Measurements from ENCODE around the gene FAM180A.
"Not testable (repeated sequence)": the region's sequence is repeated elsewhere in the genome, so short reads cannot be mapped to it uniquely, and the experiment has no call there.

Gene FAM180A

DNA sequence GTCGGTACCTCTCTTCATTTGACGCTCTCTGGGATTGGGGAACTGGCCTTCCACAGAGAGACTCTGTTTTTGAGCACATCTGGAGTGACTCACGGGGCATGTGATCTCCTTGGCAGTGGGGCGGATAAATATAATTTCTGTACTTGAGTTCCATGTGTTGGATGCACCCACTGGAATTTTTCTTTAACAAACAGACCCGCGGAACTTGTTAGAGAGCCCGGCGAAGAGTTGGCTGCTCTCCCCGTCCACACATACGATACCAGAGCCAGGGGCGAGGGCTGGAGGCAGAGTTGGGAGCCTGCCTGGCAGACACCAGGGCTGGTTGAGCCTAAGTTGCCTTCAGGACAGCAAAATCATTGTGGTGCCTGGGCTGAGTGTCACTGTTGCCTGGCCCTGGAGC is at the start of gene FAM180A:
Gene FAM180A (minus strand): TSS at position 44 of the 400 bp plus-strand sequence. CDS start 233 bp downstream, outside the sequence.
- no peak for DNase-seq (ENCODE audit: low spot score)

DNA sequence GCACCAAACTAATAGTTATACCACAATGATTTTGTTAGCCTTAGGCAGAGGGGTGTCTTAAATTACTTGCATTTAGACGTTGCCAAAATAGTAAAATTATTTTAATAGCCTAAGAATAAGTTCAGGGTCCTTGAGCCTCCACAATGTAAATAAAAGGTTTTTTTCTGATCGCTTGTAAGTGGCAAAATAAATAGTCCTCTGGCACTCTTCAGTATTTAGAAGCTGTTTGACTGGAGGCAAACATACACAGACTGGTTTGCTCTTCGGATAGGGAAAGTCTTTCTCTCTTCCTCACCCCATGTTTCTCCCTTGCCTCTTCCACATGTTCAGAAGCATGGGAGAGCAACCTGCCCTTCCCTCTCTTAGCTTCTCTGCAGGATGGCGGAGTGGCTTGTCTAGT is 49.5 kb upstream of the FAM180A start:
- DNase-seq (ENCODE audit: low spot score) = no peak

DNA sequence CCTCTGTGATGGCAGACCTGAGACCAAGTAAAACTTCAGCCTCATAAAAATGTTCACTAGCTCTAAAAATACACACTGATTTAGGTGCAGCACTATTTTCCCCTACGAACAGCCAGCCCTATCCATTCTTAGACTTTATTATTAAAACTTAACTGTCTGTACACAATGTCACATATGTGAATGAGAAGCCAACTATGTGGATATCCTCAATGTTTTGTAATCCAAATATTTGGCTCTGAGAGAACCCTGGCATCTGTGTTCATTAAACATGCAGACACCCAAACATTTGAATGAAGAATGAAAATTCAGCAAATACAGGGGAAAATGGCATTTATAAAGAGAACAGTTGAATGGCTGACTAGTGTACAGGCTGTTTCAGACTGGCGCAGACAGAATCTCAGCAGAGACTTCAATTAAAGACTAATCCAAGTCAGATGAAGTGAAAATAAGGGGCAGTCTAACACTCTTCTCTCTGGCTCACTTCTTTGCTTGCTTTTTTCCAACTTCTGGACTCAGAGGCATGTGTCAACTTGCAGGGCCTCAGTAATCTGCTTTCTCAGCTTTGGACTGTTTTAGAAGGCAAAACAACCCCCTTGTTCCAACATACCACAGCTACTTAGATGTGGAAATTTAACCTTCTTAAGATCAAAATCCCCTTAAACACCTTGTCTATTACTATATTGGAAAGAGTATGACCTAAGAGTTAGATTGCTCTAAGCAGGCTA is 47.4 kb upstream of the FAM180A start:
- no peak for DNase-seq (ENCODE audit: low spot score)

DNA sequence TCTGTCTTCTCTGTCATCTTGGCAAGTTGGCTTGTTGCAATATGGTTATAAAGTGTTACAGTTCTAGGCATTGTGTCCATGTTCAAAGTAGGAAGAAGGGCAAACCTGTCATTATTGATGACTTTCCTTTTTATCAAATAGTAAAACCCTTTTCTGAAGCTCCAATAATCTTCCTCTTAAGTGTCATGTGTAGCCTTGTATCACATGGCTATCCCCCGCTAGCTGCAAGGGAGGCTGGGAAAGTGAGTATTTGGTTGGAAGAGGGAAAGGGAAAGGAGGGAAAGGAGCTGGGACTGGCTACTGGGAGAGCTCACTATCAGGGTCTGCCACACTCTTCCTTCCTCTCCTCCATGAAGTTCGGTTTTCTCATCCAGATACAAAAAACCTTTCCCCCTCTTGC is 45.2 kb upstream of the FAM180A start:
- no peak for DNase-seq (ENCODE audit: low spot score)

DNA sequence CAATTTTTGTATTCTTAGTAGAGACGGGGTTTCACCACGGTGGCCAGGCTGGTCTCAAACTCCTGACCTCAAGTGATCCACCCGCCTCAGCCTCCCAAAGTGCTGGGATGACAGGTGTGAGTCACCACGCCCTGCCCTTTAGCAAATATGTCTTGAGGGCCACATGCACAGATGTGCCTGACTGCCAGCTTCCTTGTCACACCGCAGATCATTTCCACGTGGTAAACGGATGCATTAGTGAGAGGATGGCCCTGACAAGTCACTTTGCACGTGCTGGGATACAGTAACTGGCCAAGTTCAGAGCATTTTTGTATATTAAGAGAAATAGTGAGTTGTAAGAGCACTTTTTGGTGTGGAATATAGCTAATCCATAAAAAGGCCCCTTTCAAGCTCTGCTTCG is 44.3 kb upstream of the FAM180A start:
- DNase-seq (ENCODE audit: low spot score) = no peak

DNA sequence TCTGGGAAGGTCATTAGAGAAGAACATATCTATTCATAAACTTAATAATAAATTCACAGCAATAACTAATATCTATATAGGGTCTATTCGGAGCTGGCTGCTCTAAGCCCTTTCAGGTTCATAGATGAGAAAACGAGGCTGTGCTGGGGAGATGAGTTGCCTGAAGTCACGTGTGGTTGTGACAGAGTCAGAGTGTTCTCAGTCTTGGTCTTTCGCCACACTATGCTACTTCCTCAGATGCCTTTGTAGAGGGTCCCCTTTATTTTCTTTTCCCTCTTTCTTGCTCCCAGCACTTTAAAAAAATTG is 43.7 kb upstream of the FAM180A start:
- DNase-seq (ENCODE audit: low spot score) = no peak

DNA sequence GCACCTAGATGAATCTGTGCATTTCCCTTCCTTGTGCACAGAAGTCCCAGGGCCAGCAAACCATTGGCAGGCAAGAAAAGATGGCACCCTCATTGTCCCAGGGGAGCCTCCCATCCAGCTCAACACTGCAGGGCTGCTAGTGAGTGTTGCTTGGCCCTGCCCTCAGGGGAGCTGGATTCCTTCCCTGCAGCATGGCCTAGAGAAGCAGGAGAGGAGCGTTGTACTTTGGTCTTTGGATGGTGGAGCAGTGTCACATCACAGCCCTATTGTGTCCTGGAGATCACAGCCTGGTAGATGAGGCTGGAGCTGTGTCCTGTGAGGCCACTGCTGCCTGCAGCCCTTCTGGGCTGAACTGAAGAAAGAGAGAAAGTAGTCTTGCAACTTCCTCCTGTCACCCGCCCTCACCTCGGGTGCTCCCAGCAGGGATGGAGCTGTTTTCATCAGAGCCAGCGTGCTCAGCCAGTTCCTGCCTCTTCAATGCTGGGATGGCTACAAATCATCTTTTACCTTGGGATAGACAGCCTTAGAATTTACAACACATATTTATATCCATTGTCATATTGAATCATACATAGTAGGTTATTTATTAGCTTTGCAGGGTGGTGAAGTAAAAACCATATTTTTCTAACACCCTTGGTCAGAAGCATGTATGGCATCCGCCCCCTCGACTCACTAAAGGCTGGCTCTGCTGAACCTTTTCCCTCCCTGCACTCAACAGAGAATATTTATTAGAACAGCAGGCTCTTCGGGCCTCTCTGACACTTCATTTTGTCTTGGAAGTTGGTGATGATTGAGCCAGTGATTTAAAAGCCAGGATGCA is 43.1 kb upstream of the FAM180A start:
- DNase-seq (ENCODE audit: low spot score) = no peak

DNA sequence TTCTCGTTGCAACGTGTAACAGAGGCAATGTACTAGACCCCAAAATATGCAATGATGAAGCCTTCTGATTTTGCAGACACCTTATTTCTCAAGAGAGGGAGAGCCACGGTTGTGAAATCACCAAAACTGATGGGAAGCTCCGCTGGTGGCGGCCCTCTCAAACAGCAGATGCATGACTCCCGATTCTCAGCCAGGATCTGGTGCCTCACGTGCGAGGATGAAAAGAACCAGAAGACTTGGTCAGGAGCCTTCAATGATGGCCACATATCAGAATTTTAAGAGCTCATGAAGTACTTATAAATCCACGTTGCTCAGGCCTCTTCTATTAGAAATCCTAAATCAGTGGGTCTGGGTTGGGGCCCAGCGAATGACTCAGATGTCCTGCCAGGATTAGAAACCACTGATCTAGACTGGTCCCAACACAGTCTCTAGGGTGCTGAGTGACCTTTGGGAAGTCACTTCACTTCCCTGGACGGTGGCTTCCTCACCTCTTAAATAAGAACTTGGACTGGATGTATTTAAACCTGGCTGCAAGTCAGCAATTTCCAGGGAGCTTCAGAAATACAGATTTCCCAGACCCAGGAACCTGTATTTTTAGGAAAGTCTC is 41.9 kb upstream of the FAM180A start:
- no peak for DNase-seq (ENCODE audit: low spot score)

DNA sequence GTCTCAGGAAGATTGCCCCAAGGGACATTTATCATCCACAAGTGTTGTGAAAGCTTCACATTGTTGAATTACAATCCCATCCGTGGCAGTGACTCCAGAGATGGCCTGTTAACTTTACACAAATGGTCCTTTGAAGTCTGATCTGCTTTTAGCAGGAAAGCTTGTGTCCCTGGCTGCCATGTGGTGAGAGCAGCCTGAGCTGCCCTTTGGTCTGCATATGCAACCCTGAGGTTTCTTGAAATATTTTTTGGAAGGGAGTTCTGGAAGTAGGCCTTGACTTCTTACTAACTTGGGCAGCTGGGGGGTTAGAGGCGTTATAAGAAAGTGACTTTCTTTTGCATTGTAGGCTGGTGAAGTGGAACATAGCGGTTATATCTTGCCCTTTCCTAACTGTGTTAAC is 41.3 kb upstream of the FAM180A start:
- DNase-seq (ENCODE audit: low spot score) = no peak

DNA sequence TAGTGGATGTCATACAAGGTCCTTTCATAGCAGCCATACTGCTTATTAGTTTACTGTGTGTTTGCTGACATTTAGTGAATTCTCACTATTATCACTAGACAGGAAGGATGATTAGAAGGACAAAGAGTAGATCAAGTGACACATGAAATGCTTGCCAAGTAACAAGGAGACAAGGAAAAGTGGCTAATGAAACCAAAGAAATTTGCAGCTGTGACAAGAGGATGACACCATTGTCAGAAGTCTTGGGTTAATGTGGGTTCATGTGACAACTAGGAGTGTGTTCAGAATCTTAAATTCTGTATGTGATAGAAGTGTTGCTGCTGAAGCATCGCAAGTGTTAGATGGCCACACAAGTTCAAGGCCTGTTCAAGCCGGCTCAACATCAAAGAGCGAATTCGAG is 40.8 kb upstream of the FAM180A start:
- DNase-seq (ENCODE audit: low spot score) = no peak

DNA sequence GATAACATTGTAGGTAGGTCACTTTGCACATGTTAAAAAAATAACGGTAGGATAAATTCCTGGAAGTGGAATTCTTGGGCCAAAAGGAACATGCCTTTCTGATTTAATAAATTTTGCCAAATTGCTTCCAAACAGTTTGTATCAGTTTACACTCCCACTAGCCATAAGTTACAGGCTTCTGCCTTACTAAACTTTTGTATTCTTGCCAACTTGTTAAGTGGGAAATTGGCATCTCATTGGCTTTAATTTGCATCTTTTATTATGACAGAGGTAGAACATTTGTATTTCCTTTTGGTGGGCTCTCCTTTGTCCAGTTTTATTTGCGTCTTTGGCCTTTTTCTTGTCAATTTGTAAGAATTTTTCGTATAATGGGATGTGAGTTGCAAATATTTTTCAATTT is 38.3 kb upstream of the FAM180A start:
- DNase-seq (ENCODE audit: low spot score) = no peak

DNA sequence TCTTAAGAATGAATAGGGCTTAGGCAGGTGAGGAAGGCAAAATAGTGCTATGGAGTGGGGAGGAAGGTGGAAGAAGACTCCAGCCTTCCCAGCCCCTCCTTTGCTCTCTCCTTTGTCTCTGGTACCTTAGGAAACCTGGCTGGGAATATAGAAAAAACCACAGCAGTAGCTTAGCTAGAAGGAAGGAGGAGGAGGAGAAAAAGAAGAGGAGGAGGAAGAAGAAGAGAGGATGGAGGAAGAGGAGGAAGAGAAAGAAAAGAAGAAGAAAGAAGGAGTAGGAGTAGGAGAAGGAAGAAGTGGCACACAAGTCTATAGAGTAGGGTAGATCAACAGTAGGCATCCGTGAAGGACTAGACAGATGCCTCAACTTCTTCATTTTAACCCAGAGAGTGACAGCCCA is 36.5 kb upstream of the FAM180A start:
- no peak for DNase-seq (ENCODE audit: low spot score)

DNA sequence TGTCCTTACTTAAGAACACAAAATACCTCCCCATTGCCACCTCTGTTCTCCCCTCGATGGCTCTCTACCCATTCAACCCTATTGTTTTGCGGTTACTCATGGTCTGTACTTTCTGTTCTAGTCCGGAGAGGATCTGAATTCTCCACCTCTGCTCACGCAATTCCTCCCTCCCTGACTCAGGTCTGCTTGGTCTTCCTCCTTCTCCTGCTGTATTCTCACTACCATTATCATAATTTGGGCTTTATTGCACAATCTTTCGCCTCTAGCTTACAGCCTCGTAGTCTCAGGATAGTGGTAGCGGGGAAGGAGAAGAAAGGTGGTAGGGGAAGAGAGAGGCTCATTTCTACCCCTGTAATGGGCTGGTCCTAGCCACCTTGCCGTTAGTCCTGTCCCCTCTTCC is 35.4 kb upstream of the FAM180A start:
- DNase-seq (ENCODE audit: low spot score) = no peak

DNA sequence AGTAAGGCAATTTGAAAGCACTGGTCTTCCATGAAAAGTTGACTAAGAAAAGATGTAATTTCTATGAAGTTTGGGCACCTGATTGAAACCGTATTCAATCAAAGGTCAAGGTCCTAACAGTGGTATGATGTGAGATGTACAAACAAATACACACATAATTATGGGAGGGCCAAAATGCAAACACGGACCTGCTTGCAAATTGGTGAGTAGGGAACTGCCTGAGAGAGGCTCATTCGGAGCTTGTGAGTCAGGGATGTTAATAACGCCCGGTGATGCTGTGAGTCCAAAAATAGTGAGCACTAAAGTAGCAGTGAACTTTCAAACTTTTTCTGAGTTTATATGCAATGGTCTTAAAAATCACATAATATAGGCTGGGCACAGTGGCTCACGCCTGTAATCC is 34.2 kb upstream of the FAM180A start:
- no peak for DNase-seq (ENCODE audit: low spot score)

DNA sequence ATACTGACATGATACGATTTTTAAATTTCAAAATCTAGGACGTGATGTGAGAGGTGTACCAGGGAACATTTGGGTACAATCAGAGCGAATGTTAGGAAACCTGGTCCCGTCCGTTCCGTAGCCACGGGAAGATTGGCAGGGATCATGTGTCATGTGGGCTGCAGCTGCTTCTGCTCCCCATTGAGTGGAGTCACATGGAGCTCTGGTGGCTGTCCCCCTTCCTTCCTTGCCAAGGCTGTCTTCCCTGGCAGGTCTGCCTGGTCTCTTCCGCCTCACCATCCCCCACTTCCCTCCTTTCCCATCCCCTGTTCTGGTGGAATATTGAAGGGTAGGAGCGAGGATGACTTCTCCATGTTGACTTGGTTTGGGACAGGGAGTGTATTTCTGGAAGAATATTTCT is 33.8 kb upstream of the FAM180A start:
- no peak for DNase-seq (ENCODE audit: low spot score)

DNA sequence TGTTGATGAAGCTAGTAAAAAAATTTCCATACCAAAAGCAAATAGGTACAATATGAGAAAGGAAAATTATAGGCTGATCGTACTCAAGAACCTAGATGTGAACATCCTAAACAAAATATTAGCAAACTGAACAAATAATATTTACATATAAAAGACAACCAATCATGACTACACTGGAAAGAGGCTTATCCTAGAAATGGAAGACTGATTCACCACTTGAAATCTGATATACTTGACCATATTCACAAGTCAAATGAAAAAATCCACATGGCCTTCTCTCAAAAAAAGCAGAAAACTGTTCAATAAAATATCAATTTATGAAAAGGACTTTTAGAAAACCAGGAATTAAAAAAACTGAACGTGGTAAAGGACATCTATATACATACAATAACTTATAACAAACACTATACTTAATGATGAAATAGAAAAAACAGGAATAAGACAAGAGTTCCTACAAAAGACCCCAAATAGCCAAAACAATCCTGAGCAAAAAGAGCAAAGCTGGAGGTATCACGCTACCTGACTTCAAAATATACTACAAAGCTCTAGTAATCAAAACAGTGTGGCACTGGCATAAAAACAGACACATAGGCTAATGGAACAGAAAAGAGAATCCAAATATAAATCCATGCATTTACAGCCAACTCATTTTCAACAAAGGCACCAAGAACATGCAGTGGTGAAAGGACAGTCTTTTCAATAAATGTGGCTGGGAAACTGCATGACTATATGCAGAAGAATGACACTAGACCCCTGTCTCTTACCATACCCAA is 29.2 kb upstream of the FAM180A start:
- no peak for DNase-seq (ENCODE audit: low spot score)

DNA sequence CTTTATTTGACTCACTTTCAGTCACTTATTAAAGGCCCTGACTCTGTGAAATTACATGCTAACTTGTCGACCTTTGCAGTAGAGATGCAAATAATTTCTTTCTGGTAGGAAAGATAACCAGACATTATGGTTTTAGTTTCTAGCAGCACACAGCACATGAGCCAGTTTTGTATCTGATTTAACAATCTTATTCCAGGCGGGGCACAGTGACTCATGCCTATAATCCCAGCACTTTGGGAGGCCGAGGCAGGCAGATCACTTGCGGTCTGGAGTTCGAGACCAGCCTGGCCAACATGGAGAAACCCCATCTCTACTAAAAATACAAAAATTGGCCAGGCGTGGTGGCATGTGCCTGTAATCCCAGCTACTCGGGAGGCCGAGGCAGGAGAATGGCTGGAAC is 27.3 kb upstream of the FAM180A start:
- DNase-seq (ENCODE audit: low spot score) = not testable (repeated sequence)

DNA sequence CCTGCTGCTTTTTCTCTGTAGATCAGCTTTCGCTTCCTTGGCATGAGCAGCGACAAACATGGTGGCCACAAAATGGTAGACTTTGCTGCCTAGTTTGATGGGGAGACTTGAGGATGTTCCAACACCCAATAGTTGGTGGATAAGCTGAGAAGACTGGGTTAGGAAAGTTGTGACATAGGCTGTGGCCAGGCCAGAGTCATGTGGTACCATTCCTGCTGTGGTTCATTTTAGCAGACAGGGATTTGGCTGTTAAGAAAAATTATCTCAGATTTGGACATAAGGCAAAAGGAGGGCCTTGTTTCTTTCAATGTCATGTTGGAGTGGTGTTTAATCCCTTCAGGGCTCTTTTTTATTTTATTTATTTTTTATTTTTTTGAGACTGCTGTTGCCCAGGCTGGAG is 26.6 kb upstream of the FAM180A start:
- no peak for DNase-seq (ENCODE audit: low spot score)

DNA sequence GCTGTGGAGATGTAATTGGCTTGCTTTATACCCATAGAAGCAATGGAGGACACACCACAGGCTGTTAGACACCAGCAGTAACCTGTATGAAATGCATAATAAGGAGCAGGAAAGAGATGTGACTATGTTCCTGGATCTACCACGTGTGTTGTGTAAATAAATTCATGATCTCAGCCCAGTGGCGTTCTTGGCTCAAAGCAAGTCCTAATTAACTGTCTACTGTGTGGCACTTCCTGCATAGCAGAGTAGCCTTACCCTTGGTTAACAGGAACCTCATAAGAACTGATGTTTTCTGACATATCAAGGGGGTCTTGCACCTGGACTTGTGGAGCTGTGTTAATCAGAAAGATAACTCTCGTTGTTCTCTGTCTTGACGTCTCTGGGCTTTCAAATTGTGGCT is 25.7 kb upstream of the FAM180A start:
- DNase-seq (ENCODE audit: low spot score) = no peak

DNA sequence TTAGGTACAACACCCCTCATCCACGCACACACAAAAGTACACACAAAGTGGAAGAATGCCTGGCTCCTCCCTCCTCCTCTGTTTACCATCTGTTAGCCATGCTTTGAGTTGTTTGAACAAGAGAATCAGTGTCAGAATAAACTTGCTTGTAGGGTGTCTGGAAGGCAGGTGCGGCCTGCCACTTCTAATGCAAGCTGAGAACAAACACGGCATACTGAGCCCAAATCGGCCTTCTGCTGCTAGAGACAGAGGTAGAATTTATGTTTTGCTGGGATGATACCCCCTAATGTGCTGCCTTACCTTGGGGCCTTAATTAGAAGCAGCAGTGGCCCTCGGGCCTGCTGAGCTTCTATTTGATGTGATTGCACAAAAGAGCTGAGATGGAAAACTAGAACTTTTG is 24.9 kb upstream of the FAM180A start:
- DNase-seq (ENCODE audit: low spot score) = no peak

DNA sequence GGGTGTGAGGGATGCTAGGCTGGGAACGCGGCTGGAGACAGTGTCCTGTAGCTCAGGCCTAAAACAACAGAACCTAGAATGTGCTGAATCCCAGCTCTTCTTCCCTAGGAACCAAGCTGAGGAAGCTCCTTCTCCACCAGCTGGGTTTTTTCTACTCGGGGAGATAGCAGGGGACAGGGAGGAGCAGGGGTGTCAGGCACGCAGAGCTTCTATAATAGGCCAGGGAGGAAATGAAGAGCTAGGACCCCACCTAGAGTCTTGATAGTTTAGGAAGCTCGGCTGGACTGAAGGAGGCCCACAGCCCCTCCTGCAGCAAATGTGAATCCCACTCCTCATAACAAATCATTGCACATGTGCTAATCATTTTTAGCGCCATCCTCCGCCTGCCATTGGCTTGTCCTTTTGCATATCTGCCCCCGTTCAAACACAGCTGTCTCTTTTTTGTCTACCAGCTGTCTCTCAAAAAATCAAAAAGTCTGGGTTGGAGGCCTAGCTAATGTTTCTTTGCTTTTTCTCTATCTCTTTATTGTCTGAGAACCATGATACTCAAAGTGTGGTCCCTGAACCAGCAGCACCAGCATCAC is 24.1 kb upstream of the FAM180A start:
- no peak for DNase-seq (ENCODE audit: low spot score)

DNA sequence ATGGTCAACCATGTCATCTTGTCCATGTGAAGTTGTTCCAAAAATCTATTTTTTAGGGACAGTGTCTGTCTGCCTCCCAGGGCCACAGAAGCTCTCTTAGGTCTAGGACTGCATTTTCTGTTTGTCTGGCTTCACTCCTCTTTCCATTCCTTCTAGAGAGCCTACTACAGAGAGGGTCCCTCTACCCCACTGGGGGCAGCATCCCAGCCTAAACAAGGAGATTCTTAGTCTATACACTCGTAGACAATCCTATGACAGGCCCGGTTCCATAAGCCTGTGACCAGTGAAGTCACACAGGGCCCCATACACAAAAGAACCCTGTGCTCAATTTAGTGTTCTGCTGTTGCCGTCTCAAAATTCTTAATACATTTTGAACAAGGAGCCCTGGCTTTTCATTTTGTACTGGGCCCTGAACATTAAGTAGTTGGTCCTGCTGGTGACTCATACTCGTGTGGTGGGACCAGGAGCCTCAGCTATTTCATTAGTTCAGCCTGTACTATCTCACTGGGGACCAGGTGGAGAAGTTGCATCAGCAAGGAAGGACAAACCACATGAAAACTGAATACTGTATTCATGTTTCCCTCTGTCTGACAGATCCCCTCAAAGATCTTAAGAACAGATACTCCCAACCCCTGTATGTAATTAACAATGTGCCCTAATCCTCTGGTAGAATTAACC is 23.5 kb upstream of the FAM180A start:
- DNase-seq (ENCODE audit: low spot score) = no peak
